Measurements from ENCODE around the gene PELI2.
A peak's percentile ranks its signal among the peaks of the same experiment; 100 is the strongest.

The PELI2 gene

GRCh38 chr14:56119201-56119981 lies 1.2 kb downstream of the PELI2 start:
- DNase-seq: peak in 1 of 2 experiments; percentile 21

GRCh38 chr14:56120091-56120691 lies 2.0 kb downstream of the PELI2 start:
- DNase-seq: no peak

GRCh38 chr14:56121816-56122215 lies 3.6 kb downstream of the PELI2 start:
- DNase-seq: no peak

GRCh38 chr14:56122301-56122700 lies 4.1 kb downstream of the PELI2 start:
- DNase-seq: no peak

GRCh38 chr14:56124327-56124726 lies 6.1 kb downstream of the PELI2 start:
- DNase-seq: no peak

- DNase-seq: no peak
Observed at GRCh38 chr14:56125772-56126636, 7.8 kb downstream of the PELI2 start.

- DNase-seq: no peak
Observed at GRCh38 chr14:56126637-56126913, 8.4 kb downstream of the PELI2 start.

- no peak for DNase-seq
Observed at GRCh38 chr14:56127156-56127555, 8.9 kb downstream of the PELI2 start.

- DNase-seq: no peak
Observed at GRCh38 chr14:56129092-56129491, 10.9 kb downstream of the PELI2 start.

GRCh38 chr14:56129933-56130332 lies 11.7 kb downstream of the PELI2 start:
- no peak for DNase-seq

GRCh38 chr14:56131004-56131864 lies 13.0 kb downstream of the PELI2 start:
- no peak for DNase-seq

GRCh38 chr14:56131865-56132833 lies 13.9 kb downstream of the PELI2 start:
- DNase-seq: no peak

- DNase-seq: no peak
Observed at GRCh38 chr14:56133547-56133946, 15.3 kb downstream of the PELI2 start.

GRCh38 chr14:56135001-56135400 lies 16.8 kb downstream of the PELI2 start:
- DNase-seq: no peak

GRCh38 chr14:56135668-56136067 lies 17.5 kb downstream of the PELI2 start:
- DNase-seq: no peak

GRCh38 chr14:56136571-56137452 lies 18.6 kb downstream of the PELI2 start:
- DNase-seq: no peak

- no peak for DNase-seq
Observed at GRCh38 chr14:56137453-56137807, 19.2 kb downstream of the PELI2 start.

GRCh38 chr14:56137849-56138248 lies 19.6 kb downstream of the PELI2 start:
- DNase-seq: no peak

GRCh38 chr14:56138928-56139327 lies 20.7 kb downstream of the PELI2 start:
- no peak for DNase-seq

GRCh38 chr14:56142314-56142713 lies 24.1 kb downstream of the PELI2 start:
- no peak for DNase-seq

- no peak for DNase-seq
Observed at GRCh38 chr14:56143025-56143424, 24.8 kb downstream of the PELI2 start.
